HepG2 (cell line): ENCODE measurements around the gene SGCG. TPM values are rescaled to one million over a fixed set of nuclear protein-coding genes. Genes with fewer than 3 reads are reported as not detected.

Source experiments
- ATAC-seq: fragments of 200-7000 bp; cut with Tn5 transposase; 3 replicates; pipeline ENCODE4 v1.9.1; 2020; ENCODE audit warnings: mild to moderate bottlenecking, moderate library complexity
- BruUV-seq: library from RNA; stranded (reverse); fragments of 400-500 nt; replicated peaks from 2 replicates; lab custom pipeline; 2021; lab: Mats Ljungman, UMichigan
- CTCF ChIA-PET: fragments of 300-600 bp; formaldehyde crosslinking; extraction: SDS; loops from one replicate; lab custom pipeline; 2021; ENCODE audit warnings: low total read pairs, inconsistent platforms, low intra/inter-chr PET ratio; lab: Yijun Ruan, JAX
- POLR2A ChIA-PET: fragments of 350-600 bp; sonication (Branson Sonifier 250); formaldehyde crosslinking; loops from one replicate; lab custom pipeline; 2020; ENCODE audit warnings: antibody characterized with exemption, inconsistent platforms; lab: Yijun Ruan, JAX
- DNase-seq: peaks from one replicate; pipeline ENCODE4 v3.0.0-alpha.2; 2015; ENCODE audit warnings: low spot score
- FAIRE-seq: peaks from 3 replicates; lab custom pipeline; 2011; peaks lifted over from hg19 to GRCh38; lab: Jason Lieb, UNC
- H2AFZ ChIP-seq: one replicate; pipeline ENCODE4 v1.6.1; 2011; ENCODE audit warnings: low read length, inconsistent platforms
- H3K27ac ChIP-seq: fragments of 300-600 bp; 3 replicates; pipeline ENCODE4 v1.8.0; 2011; ENCODE audit warnings: mixed run types, mild to moderate bottlenecking, mixed read lengths, low read length, inconsistent platforms; ENCODE audit not compliant: insufficient read depth; ENCODE audit errors: extremely low read length
- H3K27me3 ChIP-seq, 2 experiments: fragments of 200-600 bp in 1 of 2; 2 replicates in 1 of 2; 3 replicates in 1 of 2; pipeline versions ENCODE4 v1.6.0 to v1.8.0; 2011; ENCODE audit warnings: low read length in 2 of 2, mild to moderate bottlenecking in 2 of 2, moderate library complexity in 2 of 2, inconsistent platforms in 1 of 2; ENCODE audit not compliant: insufficient read depth in 2 of 2, control insufficient read depth in 1 of 2
- H3K36me3 ChIP-seq, 2 experiments: fragments of 200-600 bp in 1 of 2; replicated peaks in 1 of 2; 2 replicates in 1 of 2; 3 replicates in 1 of 2; pipeline versions ENCODE4 v1.5.1 to v1.8.0; 2011; ENCODE audit warnings: low read length in 2 of 2, inconsistent platforms in 1 of 2; ENCODE audit not compliant: insufficient read depth in 2 of 2, control insufficient read depth in 1 of 2
- H3K4me1 ChIP-seq: 2 replicates; pipeline ENCODE4 v1.5.1; 2012; ENCODE audit warnings: low read length, inconsistent platforms; ENCODE audit not compliant: insufficient read depth
- H3K4me2 ChIP-seq: 2 replicates; pipeline ENCODE4 v1.6.0; 2011; ENCODE audit warnings: low read depth, low read length, inconsistent platforms
- H3K4me3 ChIP-seq, 3 experiments: fragments of 200-600 bp in 1 of 3; sonication (generic), shearing (Covaris generic) in 1 of 3; replicated peaks in 1 of 3; 2 replicates each; pipeline ENCODE4 v1.5.1; 2011 to 2016; ENCODE audit warnings: low read length in 3 of 3, inconsistent platforms in 2 of 3, low read depth in 2 of 3, mild to moderate bottlenecking in 2 of 3, control low read depth in 1 of 3, mixed read lengths in 1 of 3; ENCODE audit not compliant: insufficient read depth in 1 of 3
- H3K79me2 ChIP-seq: one replicate; pipeline ENCODE4 v1.6.1; 2011; ENCODE audit warnings: low read length, inconsistent platforms; ENCODE audit not compliant: insufficient read depth
- H3K9ac ChIP-seq: 2 replicates; pipeline ENCODE4 v1.6.0; 2011; ENCODE audit warnings: mild to moderate bottlenecking, low read depth, low read length, inconsistent platforms; ENCODE audit not compliant: insufficient read depth
- H3K9me3 ChIP-seq: 2 replicates; pipeline ENCODE4 v1.5.1; 2012; ENCODE audit warnings: mild to moderate bottlenecking, low read length
- H4K20me1 ChIP-seq: 2 replicates; pipeline ENCODE4 v1.6.0; 2011; ENCODE audit warnings: inconsistent platforms, mild to moderate bottlenecking, low read length, moderate library complexity; ENCODE audit not compliant: insufficient read depth
- CENPT ChIP-seq: sonication (generic); formaldehyde crosslinking; IDR thresholded peaks from 2 replicates; pipeline ENCODE4 v1.8.0; 2022; ENCODE audit warnings: low read depth, mild to moderate bottlenecking, moderate library complexity, missing genetic modification reagents
- E2F2 ChIP-seq: sonication (generic); formaldehyde crosslinking; IDR thresholded peaks from 2 replicates; pipeline ENCODE4 v1.4.0; 2020; ENCODE audit warnings: missing genetic modification reagents, borderline replicate concordance
- HIC2 ChIP-seq: sonication (generic); formaldehyde crosslinking; IDR thresholded peaks from 2 replicates; pipeline ENCODE4 v1.9.0; 2022; ENCODE audit warnings: low read depth, missing genetic modification reagents
- ZBTB1 ChIP-seq: sonication (generic); formaldehyde crosslinking; IDR thresholded peaks from 2 replicates; pipeline ENCODE4 v1.4.0; 2020; ENCODE audit warnings: missing genetic modification reagents, borderline replicate concordance
- ZFX ChIP-seq: sonication (generic); formaldehyde crosslinking; IDR thresholded peaks from 2 replicates; pipeline ENCODE4 v1.4.0; 2020; ENCODE audit warnings: mild to moderate bottlenecking, low read depth, missing genetic modification reagents, moderate library complexity
- ZNF121 ChIP-seq: sonication (generic); formaldehyde crosslinking; IDR thresholded peaks from 2 replicates; pipeline ENCODE4 v1.5.0; 2020; ENCODE audit warnings: mild to moderate bottlenecking, missing genetic modification reagents
- ZNF550 ChIP-seq: sonication (generic); formaldehyde crosslinking; IDR thresholded peaks from 2 replicates; pipeline ENCODE4 v1.4.0; 2020; ENCODE audit warnings: mild to moderate bottlenecking, missing genetic modification reagents, borderline replicate concordance
- ZNF7 ChIP-seq: IDR thresholded peaks from 2 replicates; pipeline ENCODE4 v1.6.1; 2016; ENCODE audit warnings: missing biosample characterization, missing genetic modification reagents
- ZNF709 ChIP-seq: sonication (generic); formaldehyde crosslinking; IDR thresholded peaks from 2 replicates; pipeline ENCODE4 v1.5.0; 2020; ENCODE audit warnings: mild to moderate bottlenecking, missing genetic modification reagents
- WGBS: methylation state at CpG from one replicate; pipeline ENCODE4 v1.1.6; 2017; ENCODE audit warnings: low lambda C conversion rate; 5-methylcytosine and 5-hydroxymethylcytosine counted together
- in situ Hi-C: cut with HindIII; loops from 2 replicates; pipeline ENCODE4 v1.10.0; 2017; ENCODE audit warnings: low pct_unique_long_range_greater_than_20kb; ENCODE audit not compliant: extremely low pct_ligation_motif_present
- intact Hi-C: fragments of 100-400 bp; cut with micrococcal nuclease; formaldehyde crosslinking; loops from one replicate; pipeline ENCODE4 v1.10.0; 2022; ENCODE audit not compliant: unreplicated experiment
- polyA plus RNA-seq, 8 experiments: library from polyadenylated mRNA; depleted of rRNA in 3 of 8; stranded (reverse) in 7 of 8; unstranded in 1 of 8; fragments of >200 nt; fragmentation: Illumina TruSeq in 4 of 8; extraction: Trizol in 4 of 8; gene quantifications; 2 replicates each; pipeline versions ENCODE4 v1.2.1 to v1.2.3, GENCODE V29; 2011 to 2016; ENCODE audit warnings: low read depth in 4 of 8, missing spikeins in 1 of 8, mixed read lengths in 1 of 8; ENCODE audit not compliant: insufficient read depth in 1 of 8
- total RNA-seq, 5 experiments: library from RNA; depleted of rRNA; stranded (reverse); fragments of >200 nt; fragmentation: Illumina TruSeq; extraction: Trizol; gene quantifications; 2 replicates each; pipeline ENCODE4 v1.2.3, GENCODE V29; 2016; ENCODE audit warnings: low read depth in 1 of 5

The SGCG gene
- total and polyA plus RNA-seq, 2 of the 13 experiments (the other 11 are each of a cell fraction or from before 2014, with no cell fraction given) = not detected

- TF ChIP-seq HIC2 (CRISPR knock-in tag) (no peak), E2F2 (CRISPR knock-in tag) (no peak), ZNF550 (CRISPR knock-in tag) (no peak)
Measured at GRCh38 chr13:23347601-23348000, 166.8 kb downstream of the SGCG start (continued).

GRCh38 chr13:23348262-23349127 is 167.7 kb downstream of the SGCG start:
- in situ Hi-C loops (no loop called here), intact Hi-C loops (no loop called here)
- no peak overlapping the region for H3K9ac ChIP-seq
- TF ChIP-seq ZFX (no peak), ZNF709 (CRISPR knock-in tag) (no peak), ZBTB1 (CRISPR knock-in tag) (no peak), ZNF7 (CRISPR knock-in tag) (no peak), CENPT (CRISPR knock-in tag) (no peak), ZNF121 (no peak)
- WGBS = 100% methylated on average over 4 of the region's 4 CpGs
- H3K36me3 ChIP-seq = peaks cover 0 to 15% of the 10 kb centered on the region in 2 experiments; a peak in 4 of 5 replicates
- DNase-seq = no peak
- no peak overlapping the region for H3K4me2 ChIP-seq
- POLR2A ChIA-PET = no interaction called here
- H3K79me2 ChIP-seq = no peaks in the 10 kb centered on the region
- no peak overlapping the region for H3K4me3 ChIP-seq
- no peaks in the 10 kb centered on the region for H3K27me3 ChIP-seq
- CTCF ChIA-PET = no interaction called here
- no peak; the same call in 2 of the 3 replicates for ATAC-seq
- H4K20me1 ChIP-seq = no peaks in the 10 kb centered on the region
- H2AFZ ChIP-seq = no peak overlapping the region
- no peak overlapping the region for H3K27ac ChIP-seq
- no peak for FAIRE-seq
- peaks cover 13% of the 10 kb centered on the region; the same call in 1 of the 2 replicates for H3K4me1 ChIP-seq
- BruUV-seq = no TSS peak
- H3K9me3 ChIP-seq = no peaks in the 10 kb centered on the region
